Hepatocyte (in vitro differentiated cells): ENCODE results near the gene CLMP. TPM values are rescaled to one million over a fixed set of nuclear protein-coding genes. Genes with fewer than 3 reads are reported as not detected.
A peak's percentile ranks its signal among the peaks of the same experiment; 100 is the strongest.

Experiments used
- DNase-seq: peaks from one replicate; pipeline ENCODE4 v3.0.0-alpha.2; 2016; ENCODE audit warnings: low spot score
- H2AFZ ChIP-seq: fragments of 200-600 bp; sonication (generic); 2 replicates; pipeline ENCODE4 v1.6.0; 2016; ENCODE audit warnings: antibody characterized with exemption, mild to moderate bottlenecking
- H3K27ac ChIP-seq: fragments of 200-600 bp; sonication (generic); 2 replicates; pipeline ENCODE4 v1.5.1; 2016; ENCODE audit warnings: mild to moderate bottlenecking
- H3K27me3 ChIP-seq: fragments of 200-600 bp; sonication (generic); 2 replicates; pipeline ENCODE4 v1.6.1; 2016
- H3K36me3 ChIP-seq: fragments of 200-600 bp; sonication (generic); replicated peaks from 2 replicates; pipeline ENCODE4 v1.5.1; 2016; ENCODE audit warnings: low read depth; ENCODE audit not compliant: insufficient read depth
- H3K4me1 ChIP-seq: fragments of 200-600 bp; sonication (generic); 2 replicates; pipeline ENCODE4 v1.5.1; 2016; ENCODE audit warnings: mild to moderate bottlenecking, moderate library complexity; ENCODE audit not compliant: insufficient read depth
- H3K4me2 ChIP-seq: fragments of 200-600 bp; sonication (generic); 2 replicates; pipeline ENCODE4 v1.6.0; 2016
- H3K4me3 ChIP-seq: fragments of 200-600 bp; sonication (generic); 2 replicates; pipeline ENCODE4 v1.5.1; 2016; ENCODE audit warnings: mild to moderate bottlenecking
- H3K79me2 ChIP-seq: fragments of 200-600 bp; sonication (generic); 2 replicates; pipeline ENCODE4 v1.6.0; 2017; ENCODE audit warnings: mild to moderate bottlenecking
- H3K9me2 ChIP-seq: fragments of 200-600 bp; sonication (generic); replicated peaks from 2 replicates; pipeline ENCODE4 v1.6.0; 2017; ENCODE audit warnings: mild to moderate bottlenecking; ENCODE audit not compliant: insufficient read depth
- H3K9me3 ChIP-seq: fragments of 200-600 bp; sonication (generic); 2 replicates; pipeline ENCODE4 v1.5.1; 2016; ENCODE audit warnings: low read depth, mild to moderate bottlenecking
- H4K20me1 ChIP-seq: fragments of 200-600 bp; sonication (generic); 2 replicates; pipeline ENCODE4 v1.6.0; 2016; ENCODE audit warnings: mild to moderate bottlenecking; ENCODE audit not compliant: insufficient read depth, poor library complexity, severe bottlenecking
- CTCF ChIP-seq: fragments of 200-600 bp; sonication (generic); IDR thresholded peaks from 2 replicates; pipeline ENCODE4 v1.5.1; 2016; ENCODE audit warnings: antibody characterized with exemption, mild to moderate bottlenecking; ENCODE audit not compliant: poor library complexity
- EZH2 ChIP-seq: fragments of 200-600 bp; sonication (generic); IDR thresholded peaks from 2 replicates; pipeline ENCODE4 v1.6.1; 2016; ENCODE audit warnings: antibody characterized with exemption, mild to moderate bottlenecking, borderline replicate concordance
- EZH2phosphoT487 ChIP-seq: fragments of 200-600 bp; sonication (generic); IDR thresholded peaks from one replicate; pipeline ENCODE4 v1.6.1; 2018; ENCODE audit warnings: antibody characterized with exemption, mild to moderate bottlenecking, low read depth, moderate library complexity; ENCODE audit not compliant: unreplicated experiment, severe bottlenecking
- WGBS: methylation state at CpG from one replicate; pipeline ENCODE4 v1.1.6; 2016; ENCODE audit warnings: low lambda C conversion rate; ENCODE audit errors: missing lambda C conversion rate; 5-methylcytosine and 5-hydroxymethylcytosine counted together
- polyA plus RNA-seq: library from polyadenylated mRNA; unstranded; fragments of >200 nt; fragmentation: Nextera tagmentation; extraction: Ambion mirVana; gene quantifications from 2 replicates; pipeline ENCODE4 v1.2.1, GENCODE V29; 2016
- total RNA-seq: library from RNA; depleted of rRNA; stranded (reverse); fragments of >200 nt; gene quantifications from 2 replicates; pipeline ENCODE4 v1.2.3, GENCODE V29; 2014

CLMP gene
- total and polyA plus RNA-seq, 2 experiments from 2014 or later = 23.3 to 59.4 TPM

DNA sequence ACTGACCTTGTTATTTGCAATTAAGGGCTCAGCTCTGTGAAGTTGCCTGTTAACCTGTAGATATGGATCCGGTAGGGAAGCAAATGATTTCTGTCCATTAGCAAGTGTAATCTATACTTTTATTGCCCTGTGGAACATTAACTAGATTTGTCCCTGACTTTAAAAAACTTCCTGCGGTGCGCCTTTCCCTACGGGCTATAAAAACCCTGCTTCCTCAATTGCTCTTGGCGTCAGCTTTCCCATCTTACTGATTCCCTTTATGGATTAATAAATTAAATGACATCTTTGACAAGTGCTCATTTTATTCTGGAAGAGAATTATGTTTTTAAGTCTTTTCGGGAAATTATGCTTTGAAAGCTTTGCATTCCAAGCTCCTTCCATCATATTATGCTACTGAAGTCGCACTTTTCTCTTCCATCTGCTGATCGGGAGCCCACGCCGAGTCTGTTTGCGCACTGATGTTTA lies 18.3 kb upstream of the CLMP start:
- no peaks in the 10 kb centered on the region for H3K36me3 ChIP-seq
- peaks cover 19% of the 10 kb centered on the region for H3K4me1 ChIP-seq
- no peaks in the 10 kb centered on the region for H3K79me2 ChIP-seq
- H3K9me3 ChIP-seq = no peaks in the 10 kb centered on the region
- H2AFZ ChIP-seq = no peak overlapping the region
- 51% methylated on average over 11 of the region's 11 CpGs for WGBS
- H3K4me3 ChIP-seq = no peak overlapping the region
- TF ChIP-seq CTCF = no peak
- TF ChIP-seq EZH2 = no peak
- no peak for TF ChIP-seq EZH2phosphoT487
- no peaks in the 10 kb centered on the region for H4K20me1 ChIP-seq
- DNase-seq = no peak
- no peaks in the 10 kb centered on the region for H3K9me2 ChIP-seq
- peak overlapping the region; percentile 28 for H3K27ac ChIP-seq
- H3K4me2 ChIP-seq = peak overlapping the region; percentile 53
- no peaks in the 10 kb centered on the region for H3K27me3 ChIP-seq

GRCh38 chr11:123212406-123212805 lies 17.4 kb upstream of the CLMP start:
- Histone ChIP-seq H3K36me3 (no peaks in the 10 kb centered on the region), H2AFZ (no peak overlapping the region), H3K9me2 (no peaks in the 10 kb centered on the region), H3K4me1 (peaks cover 14% of the 10 kb centered on the region), H3K27me3 (no peaks in the 10 kb centered on the region), H3K4me3 (no peak overlapping the region), H3K4me2 (no peak overlapping the region), H3K9me3 (no peaks in the 10 kb centered on the region), H4K20me1 (no peaks in the 10 kb centered on the region), H3K79me2 (no peaks in the 10 kb centered on the region), H3K27ac (peak overlapping the region; percentile 60)
- DNase-seq = no peak
- no peak for TF ChIP-seq CTCF
- TF ChIP-seq EZH2 = no peak
- no peak for TF ChIP-seq EZH2phosphoT487
- 84% methylated on average over 1 of the region's 1 CpG for WGBS

DNA sequence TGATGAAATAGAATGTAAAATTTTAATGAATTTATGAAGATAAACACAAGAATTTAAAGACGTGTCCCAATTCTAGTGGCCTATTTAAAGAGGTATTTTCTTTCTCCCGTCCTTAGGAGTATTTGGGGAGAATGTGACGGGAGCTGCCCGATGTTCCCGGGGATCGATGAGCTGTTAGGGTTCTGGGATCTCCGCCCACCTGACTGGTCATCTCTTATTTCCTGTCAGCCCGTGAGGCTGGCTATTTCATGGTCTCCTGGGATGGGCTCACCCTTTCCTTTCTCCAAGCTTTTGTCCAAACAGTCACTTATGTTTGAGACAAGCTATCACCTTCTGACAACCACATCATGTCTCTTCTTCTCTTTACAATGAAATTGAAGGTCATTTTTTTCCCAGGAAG lies 16.9 kb upstream of the CLMP start:
- Histone ChIP-seq H3K4me3 (no peak overlapping the region), H2AFZ (no peak overlapping the region), H3K27ac (peak overlapping the region; percentile 62)

More for the DNA sequence above, 16.9 kb upstream of the CLMP start:
- H3K9me2 ChIP-seq = no peaks in the 10 kb centered on the region
- H3K4me1 ChIP-seq = peaks cover 14% of the 10 kb centered on the region
- H3K27me3 ChIP-seq = no peaks in the 10 kb centered on the region
- H4K20me1 ChIP-seq = no peaks in the 10 kb centered on the region
- H3K4me2 ChIP-seq = no peak overlapping the region
- no peaks in the 10 kb centered on the region for H3K79me2 ChIP-seq
- DNase-seq = no peak
- no peaks in the 10 kb centered on the region for H3K9me3 ChIP-seq
- no peaks in the 10 kb centered on the region for H3K36me3 ChIP-seq
- 81% methylated on average over 8 of the region's 8 CpGs for WGBS
- TF ChIP-seq CTCF = no peak
- no peak for TF ChIP-seq EZH2
- TF ChIP-seq EZH2phosphoT487 = no peak
